Gastrocnemius medialis (tissue), 4 donors: Measurements from ENCODE around the gene PATJ. TPM values are rescaled to one million over a fixed set of nuclear protein-coding genes. Genes with fewer than 3 reads are reported as not detected.
A peak's percentile ranks its signal among the peaks of the same experiment; 100 is the strongest.
"Not testable (repeated sequence)": the region's sequence is repeated elsewhere in the genome, so short reads cannot be mapped to it uniquely, and the experiment has no call there.

Experiments
- ATAC-seq, 2 donors: fragments of 150-250 bp; one replicate each; pipeline ENCODE4 v1.9.1; 2016
- DNase-seq, 2 donors: peaks; one replicate each; pipeline ENCODE4 v3.0.0-alpha.2; 2019
- H3K27ac ChIP-seq, 4 donors: fragments of 200-600 bp; sonication (generic); 1 replicate in 1 of 4; 2 replicates in 3 of 4; pipeline ENCODE4 v1.5.1; 2016 to 2018; ENCODE audit warnings: mild to moderate bottlenecking in 2 of 4, moderate library complexity in 1 of 4
- H3K27me3 ChIP-seq, 3 donors: fragments of 200-600 bp; sonication (generic) in 2 of 3; 1 replicate in 1 of 3; 2 replicates in 2 of 3; pipeline versions ENCODE4 v1.5.1 to v1.6.0; 2016 to 2019; ENCODE audit warnings: mild to moderate bottlenecking in 1 of 3, moderate library complexity in 1 of 3
- H3K36me3 ChIP-seq, 2 donors: fragments of 200-600 bp; sonication (generic) in 1 of 2; one replicate each; pipeline ENCODE4 v1.5.1; 2017 to 2018
- H3K4me1 ChIP-seq, 2 donors: fragments of 200-600 bp; sonication (generic) in 1 of 2; one replicate each; pipeline ENCODE4 v1.5.1; 2016 to 2017; ENCODE audit warnings: mild to moderate bottlenecking in 2 of 2
- H3K4me3 ChIP-seq, 4 donors: fragments of 200-600 bp; sonication (generic) in 3 of 4; 1 replicate in 1 of 4; 2 replicates in 3 of 4; pipeline ENCODE4 v1.5.1; 2016 to 2019; ENCODE audit warnings: mild to moderate bottlenecking in 2 of 4
- H3K9me3 ChIP-seq, 3 donors: fragments of 200-600 bp; sonication (generic) in 2 of 3; 1 replicate in 1 of 3; 2 replicates in 2 of 3; pipeline ENCODE4 v1.5.1; 2016 to 2019
- POLR2A ChIP-seq, 2 donors: fragments of 450-650 bp; IDR thresholded peaks; one replicate each; pipeline ENCODE4 v1.6.1; 2017; ENCODE audit warnings: antibody characterized with exemption in 2 of 2, mild to moderate bottlenecking in 2 of 2, moderate library complexity in 2 of 2
- in situ Hi-C, 4 donors: fragments of 200-750 bp; cut with MboI; loops; one replicate each; pipeline versions ENCODE4 v1.15.0 to v1.8.0; 2017; ENCODE audit warnings: low sequenced_read_pairs in 4 of 4
- intact Hi-C: fragments of 100-400 bp; cut with DNase I; formaldehyde crosslinking; loops from one replicate; pipeline ENCODE4 v1.15.1; 2023; ENCODE audit warnings: low total_unique reads
- total RNA-seq, 4 donors: library from RNA; depleted of rRNA; stranded (reverse); fragments of >200 nt; gene quantifications; one replicate each; pipeline versions ENCODE4 v1.1.0 to v1.2.3, GENCODE V29; 2016
- TF ChIP-seq, protein P1 (sequence below), 5 experiments: fragments of 450-650 bp in 3 of 5; fragments of 200-600 bp in 2 of 5; sonication (generic) in 2 of 5; IDR thresholded peaks in 4 of 5; conservative IDR thresholded peaks in 1 of 5; 1 replicate in 4 of 5; 2 replicates in 1 of 5; pipeline ENCODE4 v1.5.1; 2016 to 2019; ENCODE audit warnings: antibody characterized with exemption in 5 of 5, mild to moderate bottlenecking in 3 of 5, moderate library complexity in 3 of 5

Gene PATJ
- total RNA-seq, 4 donors from 2014 or later: 19.3 to 44.8 (median 26.0) TPM

DNA sequence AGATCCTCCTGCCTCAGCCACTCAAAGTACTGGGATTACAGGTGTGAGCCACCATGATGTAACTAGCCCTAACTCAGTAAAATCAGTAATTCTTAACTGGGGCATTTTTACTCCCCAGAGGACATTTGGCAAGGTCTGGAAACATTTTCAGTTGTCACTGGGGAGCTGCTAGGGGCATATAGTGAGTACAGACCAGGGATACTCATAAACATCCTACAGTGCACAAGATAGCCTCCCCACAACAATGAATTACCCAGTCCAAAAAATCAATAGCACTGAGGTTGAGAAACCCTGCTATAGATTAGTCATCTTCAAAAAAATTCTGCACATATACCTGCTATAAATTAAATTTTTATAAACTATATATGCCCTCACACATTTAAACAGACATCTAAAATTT, 30.3 kb upstream of the PATJ start:
- Histone ChIP-seq H3K4me1 (no peaks in the 10 kb centered on the region), H3K27ac (no peak overlapping the region), H3K4me3 (no peak overlapping the region), H3K36me3 (peaks cover 0 to 23% of the 10 kb centered on the region in 2 donors), H3K27me3 (no peaks in the 10 kb centered on the region), H3K9me3 (no peaks in the 10 kb centered on the region)
- DNase-seq (no peak), ATAC-seq (no peak)
- TF ChIP-seq POLR2A (IDR thresholded peaks at IDR 0.05): no peak
- TF ChIP-seq, protein P1, sequence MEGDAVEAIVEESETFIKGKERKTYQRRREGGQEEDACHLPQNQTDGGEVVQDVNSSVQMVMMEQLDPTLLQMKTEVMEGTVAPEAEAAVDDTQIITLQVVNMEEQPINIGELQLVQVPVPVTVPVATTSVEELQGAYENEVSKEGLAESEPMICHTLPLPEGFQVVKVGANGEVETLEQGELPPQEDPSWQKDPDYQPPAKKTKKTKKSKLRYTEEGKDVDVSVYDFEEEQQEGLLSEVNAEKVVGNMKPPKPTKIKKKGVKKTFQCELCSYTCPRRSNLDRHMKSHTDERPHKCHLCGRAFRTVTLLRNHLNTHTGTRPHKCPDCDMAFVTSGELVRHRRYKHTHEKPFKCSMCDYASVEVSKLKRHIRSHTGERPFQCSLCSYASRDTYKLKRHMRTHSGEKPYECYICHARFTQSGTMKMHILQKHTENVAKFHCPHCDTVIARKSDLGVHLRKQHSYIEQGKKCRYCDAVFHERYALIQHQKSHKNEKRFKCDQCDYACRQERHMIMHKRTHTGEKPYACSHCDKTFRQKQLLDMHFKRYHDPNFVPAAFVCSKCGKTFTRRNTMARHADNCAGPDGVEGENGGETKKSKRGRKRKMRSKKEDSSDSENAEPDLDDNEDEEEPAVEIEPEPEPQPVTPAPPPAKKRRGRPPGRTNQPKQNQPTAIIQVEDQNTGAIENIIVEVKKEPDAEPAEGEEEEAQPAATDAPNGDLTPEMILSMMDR (IDR thresholded peaks at IDR 0.05 in 4 of 5, conservative IDR thresholded peaks at IDR 0.05 in 1 of 5): no peak
- in situ Hi-C loops (no loop called here), intact Hi-C loops (no loop called here)

DNA sequence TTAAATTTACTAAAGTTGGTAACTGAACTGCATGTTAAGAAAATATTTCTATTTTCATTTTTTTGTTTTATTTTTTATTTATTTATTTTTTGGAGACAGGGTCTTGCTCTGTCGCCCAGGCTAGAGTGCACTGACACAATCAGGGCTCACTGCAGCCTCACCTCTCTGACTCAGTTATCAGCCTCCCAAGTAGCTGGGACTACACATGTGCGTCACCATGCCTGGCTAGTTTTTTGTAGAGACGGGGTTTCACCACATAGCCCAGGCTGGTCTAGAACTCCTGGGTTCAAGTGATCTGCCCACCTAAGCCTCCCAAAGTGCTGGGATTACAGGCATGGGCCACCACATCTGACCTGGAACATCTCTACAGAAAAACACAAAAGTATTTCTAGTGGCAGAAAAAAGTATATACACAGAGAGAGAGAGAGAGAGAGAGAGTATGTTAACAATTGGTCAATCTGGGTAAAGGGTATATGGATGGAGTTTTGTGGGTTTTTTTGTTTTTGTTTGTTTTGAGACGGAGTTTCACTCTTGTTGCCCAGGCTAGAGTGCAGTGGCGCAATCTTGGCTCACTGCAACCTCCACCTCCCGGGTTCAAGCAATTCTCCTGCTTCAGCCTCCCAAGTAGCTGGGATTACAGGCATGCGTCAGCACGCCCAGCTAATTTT, 23.1 kb upstream of the PATJ start:
- DNase-seq, ATAC-seq, H3K4me3 ChIP-seq, intact Hi-C loops, H3K9me3 ChIP-seq, H3K27me3 ChIP-seq, H3K27ac ChIP-seq, in situ Hi-C loops, H3K36me3 ChIP-seq: not testable (repeated sequence)
- H3K4me1 ChIP-seq: peaks cover 15 to 16% of the 10 kb centered on the region in 2 donors

- H3K27me3 ChIP-seq: no peaks in the 10 kb centered on the region
- peak overlapping the region; percentile 91 to 96 (median 94) for H3K27ac ChIP-seq
- in situ Hi-C loops (no loop called here), intact Hi-C loops (loop anchor here (10.0 kb wide), 1 partner anchor 340 kb away; no protein-coding TSS in a partner anchor)
- H3K36me3 ChIP-seq: peaks cover 0 to 4% of the 10 kb centered on the region in 2 donors
- TF ChIP-seq, protein P1 (IDR thresholded peaks at IDR 0.05 in 4 of 5, conservative IDR thresholded peaks at IDR 0.05 in 1 of 5): no peak
- no peak for TF ChIP-seq POLR2A (IDR thresholded peaks at IDR 0.05)
- peak overlapping the region; percentile 86 to 98 (median 96) for H3K4me3 ChIP-seq
- no peaks in the 10 kb centered on the region for H3K9me3 ChIP-seq
- DNase-seq (no peak), ATAC-seq (peak in 1 of 2 donors; percentile 15)
- peaks cover 17 to 18% of the 10 kb centered on the region in 2 donors for H3K4me1 ChIP-seq
Observed at GRCh38 chr1:61724506-61724812, 17.8 kb upstream of the PATJ start.

DNA sequence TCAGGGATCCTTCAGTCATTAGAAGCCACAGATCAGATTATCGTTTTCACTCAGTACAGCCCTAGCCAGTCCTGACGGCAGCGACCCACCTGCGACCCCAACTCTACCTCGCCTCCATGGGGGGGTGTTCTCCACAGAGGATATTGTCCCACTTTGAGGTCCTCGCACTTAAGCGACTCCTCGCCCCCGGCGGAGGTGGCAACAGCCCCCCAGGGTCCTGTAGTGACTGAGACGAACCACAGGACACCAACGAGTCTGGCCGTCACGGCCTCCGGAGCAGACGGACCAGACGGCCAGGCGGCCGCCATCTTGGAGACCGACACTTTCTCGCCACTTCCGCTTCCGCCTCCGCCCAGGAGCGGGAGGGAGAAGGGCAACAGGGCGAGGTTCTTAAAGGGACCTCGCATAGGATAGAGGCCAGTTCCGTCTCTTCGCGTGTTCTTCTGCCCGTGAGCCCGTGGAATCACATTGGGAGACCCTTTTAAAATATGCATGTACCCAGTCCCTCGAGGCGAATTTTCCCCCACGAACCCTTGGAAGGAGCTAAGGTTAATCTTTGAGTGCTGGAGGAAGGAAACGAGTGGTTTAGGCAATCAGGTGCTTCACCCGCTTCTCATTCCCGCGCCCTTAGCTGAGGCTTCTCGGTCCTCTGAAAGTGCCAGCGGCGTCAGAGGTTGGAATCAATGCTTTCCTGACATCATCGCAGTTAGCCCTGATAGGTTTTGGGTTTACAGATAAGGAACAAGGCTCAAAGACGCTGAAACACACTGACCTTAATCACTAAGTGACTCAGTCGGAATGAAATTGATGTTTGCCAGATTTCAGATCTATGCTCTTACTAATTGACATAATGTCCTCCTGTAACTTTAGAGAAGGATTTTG, 17.2 kb upstream of the PATJ start, which contains the start of gene TM2D1:
TSS of gene TM2D1 (minus strand) at position 329 of the 882 bp plus-strand sequence. CDS start at position 308, 21 bp downstream.
- H3K27me3 ChIP-seq: no peaks in the 10 kb centered on the region
- H3K4me3 ChIP-seq: peak within 1 kb of the TSS; percentile 86 to 98 (median 96)
- peak; percentile 99 for ATAC-seq
- TF ChIP-seq, protein P1 (IDR thresholded peaks at IDR 0.05 in 4 of 5, conservative IDR thresholded peaks at IDR 0.05 in 1 of 5): no peak
- peak; percentile 64 to 77 for TF ChIP-seq POLR2A (IDR thresholded peaks at IDR 0.05)
- intact Hi-C loops (loop anchor here (1.0 to 10.0 kb wide), 3 partner anchors 17 to 673 kb away; partner anchors contain the start of gene PATJ), in situ Hi-C loops (loop anchor here in 1 of 4 donors (25.0 kb wide), 1 partner anchor 1062 kb away; the partner anchor contains the start of gene ATG4C)
- H3K9me3 ChIP-seq: no peaks in the 10 kb centered on the region
- peaks cover 17 to 18% of the 10 kb centered on the region in 2 donors for H3K4me1 ChIP-seq
- H3K27ac ChIP-seq: peak within 1 kb of the TSS; percentile 91 to 96 (median 94)
- DNase-seq: peak; percentile 81 to 85
- H3K36me3 ChIP-seq: peaks cover 0 to 4% of the 10 kb centered on the region in 2 donors
